B cell (primary cell): Measurements from ENCODE around the gene SLC25A21. TPM values are rescaled to one million over a fixed set of nuclear protein-coding genes. Genes with fewer than 3 reads are reported as not detected.
"Not testable (repeated sequence)": the region's sequence is repeated elsewhere in the genome, so short reads cannot be mapped to it uniquely, and the experiment has no call there.

ENCODE experiments used
- ATAC-seq: fragments of 200-7000 bp; cut with Tn5 transposase; one replicate; pipeline ENCODE4 v1.10.0; 2021; ENCODE audit warnings: low read depth, mild to moderate bottlenecking, moderate number of reproducible peaks, moderate library complexity
- CTCF ChIA-PET: fragments of 350-600 bp; sonication (Branson Sonifier 250); formaldehyde crosslinking; loops from one replicate; lab custom pipeline; 2021; ENCODE audit warnings: antibody characterized with exemption, inconsistent platforms; lab: Charles Lee
- POLR2A ChIA-PET: fragments of 350-600 bp; sonication (Branson Sonifier 250); formaldehyde crosslinking; loops from one replicate; lab custom pipeline; 2021; ENCODE audit warnings: antibody characterized with exemption; lab: Charles Lee
- DNase-seq: peaks from one replicate; pipeline ENCODE4 v3.0.0; 2013
- H2AFZ ChIP-seq: 2 replicates; pipeline ENCODE4 v1.6.1; 2012; ENCODE audit warnings: mild to moderate bottlenecking, low read depth, low read length; ENCODE audit not compliant: insufficient read depth, poor library complexity, severe bottlenecking
- H3K27ac ChIP-seq, 2 donors: 1 replicate in 1 of 2; 2 replicates in 1 of 2; pipeline ENCODE4 v1.5.1; 2012 to 2013; ENCODE audit warnings: low read length in 2 of 2, mild to moderate bottlenecking in 2 of 2, moderate library complexity in 1 of 2
- H3K27me3 ChIP-seq, 4 experiments: fragments of 200-600 bp in 1 of 4; sonication (generic) in 1 of 4; replicated peaks in 1 of 4; 1 replicate in 2 of 4; 2 replicates in 2 of 4; pipeline versions ENCODE4 v1.6.1 to v1.7.0; 2013 to 2016; ENCODE audit warnings: low read length in 3 of 4, mild to moderate bottlenecking in 2 of 4, mixed read lengths in 1 of 4, moderate library complexity in 1 of 4; ENCODE audit not compliant: insufficient read depth in 4 of 4, control insufficient read depth in 3 of 4; ENCODE audit errors: control extremely low read depth in 1 of 4
- H3K36me3 ChIP-seq, 2 experiments: replicated peaks in 1 of 2; 1 replicate in 1 of 2; 2 replicates in 1 of 2; pipeline versions ENCODE4 v1.6.1 to v1.7.1; 2013; ENCODE audit warnings: low read length in 1 of 2; ENCODE audit not compliant: insufficient read depth in 2 of 2, control insufficient read depth in 1 of 2; ENCODE audit errors: control extremely low read depth in 1 of 2, extremely low read depth in 1 of 2
- H3K4me1 ChIP-seq, 2 donors: fragments of 200-600 bp in 1 of 2; sonication (generic) in 1 of 2; 1 replicate in 1 of 2; 2 replicates in 1 of 2; pipeline versions ENCODE4 v1.5.1 to v1.6.1; 2013 to 2017; ENCODE audit warnings: low read length in 2 of 2; ENCODE audit not compliant: control insufficient read depth in 2 of 2, insufficient read depth in 2 of 2
- H3K4me2 ChIP-seq: replicated peaks from 2 replicates; pipeline ENCODE3; 2012; ENCODE audit warnings: mild to moderate bottlenecking, low read depth, low read length; ENCODE audit not compliant: poor library complexity, severe bottlenecking
- H3K4me3 ChIP-seq, 5 experiments: fragments of 200-600 bp in 1 of 5; sonication (generic) in 1 of 5; 1 replicate in 3 of 5; 2 replicates in 2 of 5; pipeline versions ENCODE4 v1.5.1 to v1.7.0; 2011 to 2016; ENCODE audit warnings: low read length in 4 of 5, mild to moderate bottlenecking in 4 of 5, low read depth in 2 of 5, control low read depth in 1 of 5, moderate library complexity in 1 of 5; ENCODE audit not compliant: insufficient read depth in 1 of 5; ENCODE audit errors: control extremely low read depth in 1 of 5, extremely low read depth in 1 of 5
- H3K79me2 ChIP-seq: fragments of 200-600 bp; sonication (generic); one replicate; pipeline ENCODE4 v1.6.0; 2016; ENCODE audit warnings: low read length; ENCODE audit not compliant: control insufficient read depth, insufficient read depth
- H3K9ac ChIP-seq: fragments of 200-600 bp; sonication (generic); 2 replicates; pipeline ENCODE4 v1.6.1; 2017; ENCODE audit warnings: mild to moderate bottlenecking, low read length, moderate library complexity
- H3K9me3 ChIP-seq, 3 donors: one replicate each; pipeline versions ENCODE4 v1.6.1 to v1.7.1; 2013; ENCODE audit warnings: low read length in 2 of 3; ENCODE audit not compliant: control insufficient read depth in 2 of 3, insufficient read depth in 1 of 3; ENCODE audit errors: control extremely low read depth in 1 of 3
- H4K20me1 ChIP-seq: 2 replicates; pipeline ENCODE4 v1.6.0; 2012; ENCODE audit warnings: mild to moderate bottlenecking, low read length; ENCODE audit not compliant: insufficient read depth, control insufficient read depth, poor library complexity, severe bottlenecking
- H3K27ac Mint-ChIP-seq: one replicate; pipeline ENCODE4 v1.8.0; 2021; ENCODE audit warnings: mixed read lengths
- H3K27me3 Mint-ChIP-seq: one replicate; pipeline ENCODE4 v1.8.0; 2021; ENCODE audit warnings: mixed read lengths
- H3K4me1 Mint-ChIP-seq: one replicate; pipeline ENCODE4 v1.8.0; 2021; ENCODE audit warnings: mixed read lengths
- H3K4me3 Mint-ChIP-seq: one replicate; pipeline ENCODE4 v1.8.0; 2021; ENCODE audit warnings: mixed read lengths
- H3K9me3 Mint-ChIP-seq: one replicate; pipeline ENCODE4 v1.8.0; 2022; ENCODE audit warnings: mixed read lengths; ENCODE audit not compliant: insufficient read depth
- CTCF ChIP-seq: fragments of 200-600 bp; IDR thresholded peaks from one replicate; pipeline ENCODE4 v1.8.0; 2022; ENCODE audit warnings: antibody characterized with exemption, mild to moderate bottlenecking
- EZH2 ChIP-seq: IDR thresholded peaks from 2 replicates; pipeline ENCODE4 v1.6.1; 2012; ENCODE audit warnings: borderline replicate concordance, low read depth, mild to moderate bottlenecking, moderate library complexity, low read length; ENCODE audit not compliant: insufficient read depth, poor library complexity, severe bottlenecking
- whole genome bisulfite sequencing: methylation state at CpG from one replicate; pipeline ENCODE4 v1.1.5; 2013; ENCODE audit warnings: missing lambda C conversion rate; ENCODE audit not compliant: insufficient coverage; 5-methylcytosine and 5-hydroxymethylcytosine counted together
- intact Hi-C: fragments of 100-400 bp; cut with micrococcal nuclease; formaldehyde crosslinking; loops from one replicate; pipeline ENCODE4 v1.10.0; 2022
- polyA plus RNA-seq: library from polyadenylated mRNA; depleted of rRNA; stranded (reverse); fragments of >200 nt; gene quantifications from 2 replicates; pipeline ENCODE4 v1.2.3, GENCODE V29; 2012
- total RNA-seq, 2 donors: library from RNA; stranded (reverse); fragments of 120-200 nt in 1 of 2; gene quantifications; 1 replicate in 1 of 2; 2 replicates in 1 of 2; pipeline versions ENCODE4 v1.2.3 to v1.2.4, GENCODE V29; 2013 to 2022

The SLC25A21 gene
- total and polyA plus RNA-seq, 2 donors (not counting 1 experiment from before 2014, with no cell fraction given) = not detected

GRCh38 chr14:36866867-36867266 is 305.5 kb downstream of the SLC25A21 start:
- Histone ChIP-seq H2AFZ (no peak overlapping the region), H3K4me1 (no peaks in the 10 kb centered on the region), H3K79me2 (no peaks in the 10 kb centered on the region), H3K27ac (no peak overlapping the region), H4K20me1 (no peaks in the 10 kb centered on the region), H3K4me2 (no peak overlapping the region), H3K4me3 (no peak overlapping the region), H3K9me3 (no peaks in the 10 kb centered on the region), H3K27me3 (no peaks in the 10 kb centered on the region), H3K9ac (no peak overlapping the region), H3K36me3 (no peaks in the 10 kb centered on the region)
- DNase-seq (no peak), ATAC-seq (no peak)
- CTCF ChIA-PET = no interaction called here
- WGBS = 56% methylated on average over 3 of the region's 4 CpGs
- Mint-ChIP-seq H3K27me3 (no peaks in the 10 kb centered on the region), H3K9me3 (no peaks in the 10 kb centered on the region), H3K4me3 (no peak overlapping the region), H3K27ac (no peak overlapping the region), H3K4me1 (peaks cover 3% of the 10 kb centered on the region)
- TF ChIP-seq CTCF (no peak), EZH2 (no peak)
- intact Hi-C loops = no loop called here
- POLR2A ChIA-PET = no interaction called here

GRCh38 chr14:36863271-36863670 is 309.1 kb downstream of the SLC25A21 start:
- Histone ChIP-seq H3K79me2 (no peaks in the 10 kb centered on the region), H3K9ac (no peak overlapping the region), H3K4me3 (no peak overlapping the region), H3K4me1 (no peaks in the 10 kb centered on the region), H3K9me3 (no peaks in the 10 kb centered on the region), H3K36me3 (no peaks in the 10 kb centered on the region), H3K27ac (no peak overlapping the region), H3K4me2 (no peak overlapping the region), H4K20me1 (no peaks in the 10 kb centered on the region), H2AFZ (no peak overlapping the region), H3K27me3 (no peaks in the 10 kb centered on the region)
- no peak for ATAC-seq
- Mint-ChIP-seq H3K27me3 (no peaks in the 10 kb centered on the region), H3K4me1 (peaks cover 3% of the 10 kb centered on the region), H3K27ac (no peak overlapping the region), H3K4me3 (no peak overlapping the region), H3K9me3 (no peaks in the 10 kb centered on the region)
- TF ChIP-seq EZH2 (no peak), CTCF (no peak)
- ChIA-PET POLR2A (no interaction called here), CTCF (no interaction called here)
- intact Hi-C loops = no loop called here
- no peak for DNase-seq
- WGBS = no CpG with 5 or more reads among the region's 3 CpGs

- H3K9ac ChIP-seq, H3K27me3 ChIP-seq, H3K4me1 Mint-ChIP-seq, H3K9me3 ChIP-seq, H3K27ac ChIP-seq, POLR2A ChIA-PET, DNase-seq, H3K27me3 Mint-ChIP-seq, CTCF ChIA-PET, intact Hi-C loops, ATAC-seq, H3K36me3 ChIP-seq, H4K20me1 ChIP-seq, H3K4me1 ChIP-seq, H3K9me3 Mint-ChIP-seq, H3K27ac Mint-ChIP-seq, H3K4me3 Mint-ChIP-seq, H3K4me3 ChIP-seq, H2AFZ ChIP-seq, H3K4me2 ChIP-seq, H3K79me2 ChIP-seq: not testable (repeated sequence)
Observed at GRCh38 chr14:36862237-36862636, 310.2 kb downstream of the SLC25A21 start.
